GM23248 (cell line): ENCODE results near the gene ZFYVE26.
"Not testable (repeated sequence)": the region's sequence is repeated elsewhere in the genome, so short reads cannot be mapped to it uniquely, and the experiment has no call there.

Experiments
- EZH2 ChIP-seq: fragments of 200-600 bp; sonication (generic); IDR thresholded peaks from 2 replicates; pipeline ENCODE4 v1.6.1; 2018; ENCODE audit warnings: antibody characterized with exemption, mild to moderate bottlenecking; ENCODE audit not compliant: insufficient read depth, poor library complexity, severe bottlenecking
- EZH2phosphoT487 ChIP-seq: fragments of 200-600 bp; sonication (generic); IDR thresholded peaks from 2 replicates; pipeline ENCODE4 v1.6.1; 2018; ENCODE audit warnings: antibody characterized with exemption, moderate library complexity, mild to moderate bottlenecking, low read depth; ENCODE audit not compliant: insufficient read depth

DNA sequence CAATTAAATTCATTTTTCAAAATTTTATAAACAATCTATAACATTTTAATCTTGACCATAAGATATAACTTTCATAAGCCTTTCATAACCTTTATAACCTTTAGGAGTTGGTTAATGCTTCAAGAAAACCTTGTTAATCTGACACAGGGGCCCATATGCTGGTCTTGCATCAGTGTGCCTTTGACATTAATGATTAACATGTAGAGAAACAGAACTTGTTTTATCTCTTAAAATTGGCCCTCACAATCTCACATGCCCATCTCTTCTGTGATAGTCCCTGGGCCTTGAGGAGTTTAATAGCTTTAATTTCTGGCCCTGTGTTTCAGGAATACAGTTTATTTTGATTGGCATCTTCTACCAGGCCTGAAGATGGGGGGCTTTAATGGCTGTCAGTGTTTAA is 107.0 kb downstream of the ZFYVE26 start:
- not testable (repeated sequence) for TF ChIP-seq EZH2, EZH2phosphoT487
